GM15510 (cell line): ENCODE results near the gene TMEM250.

Experiments
- POLR2A ChIP-seq: IDR thresholded peaks from 3 replicates; pipeline ENCODE4 v1.6.1; 2011; ENCODE audit warnings: borderline replicate concordance; ENCODE audit not compliant: insufficient read length; ENCODE audit errors: extremely low read depth

The TMEM250 gene, protein sequence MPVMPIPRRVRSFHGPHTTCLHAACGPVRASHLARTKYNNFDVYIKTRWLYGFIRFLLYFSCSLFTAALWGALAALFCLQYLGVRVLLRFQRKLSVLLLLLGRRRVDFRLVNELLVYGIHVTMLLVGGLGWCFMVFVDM

DNA sequence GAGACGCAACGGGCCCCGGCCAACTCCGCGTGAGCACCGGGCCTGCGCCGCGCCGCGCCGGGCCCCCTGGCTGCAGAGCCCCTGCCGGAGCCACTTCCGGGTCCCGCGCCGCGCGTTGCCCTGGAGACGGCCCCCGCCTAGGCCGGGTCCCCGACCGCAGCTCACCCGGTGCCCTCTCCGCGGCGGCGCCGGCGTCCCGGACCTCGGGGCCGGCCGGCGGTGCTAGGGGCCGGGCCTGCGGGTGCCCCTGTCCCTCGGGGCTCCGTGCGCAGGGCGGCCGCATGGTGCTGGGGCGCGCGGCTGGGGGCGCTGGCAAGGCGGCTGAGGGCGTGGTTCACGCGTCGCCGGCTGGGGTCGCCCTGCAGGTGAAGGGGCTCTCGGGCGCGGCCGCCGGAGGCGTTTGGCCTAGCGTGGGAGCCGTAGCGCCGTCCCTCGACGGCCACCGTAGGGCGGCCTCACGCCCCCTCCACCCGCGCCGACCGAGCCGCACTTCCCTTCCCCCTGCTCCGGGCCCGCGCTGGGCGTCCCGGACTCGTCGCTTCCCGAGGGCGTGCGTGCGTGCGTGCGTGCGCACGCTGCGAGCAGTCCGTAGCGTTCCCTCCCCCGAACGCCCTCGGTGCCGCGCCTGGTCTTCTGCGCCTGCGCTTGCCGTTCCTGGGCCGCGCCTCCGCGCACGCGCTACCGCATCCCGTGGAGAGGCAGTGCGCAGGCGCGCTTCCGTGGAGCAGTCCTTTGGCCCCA, at the start of gene TMEM250:
TMEM250 (minus strand) TSS at position 556 of the 741 bp plus-strand sequence. CDS start 1,975 bp downstream, outside the sequence.
- peak; percentile 90 for TF ChIP-seq POLR2A

DNA sequence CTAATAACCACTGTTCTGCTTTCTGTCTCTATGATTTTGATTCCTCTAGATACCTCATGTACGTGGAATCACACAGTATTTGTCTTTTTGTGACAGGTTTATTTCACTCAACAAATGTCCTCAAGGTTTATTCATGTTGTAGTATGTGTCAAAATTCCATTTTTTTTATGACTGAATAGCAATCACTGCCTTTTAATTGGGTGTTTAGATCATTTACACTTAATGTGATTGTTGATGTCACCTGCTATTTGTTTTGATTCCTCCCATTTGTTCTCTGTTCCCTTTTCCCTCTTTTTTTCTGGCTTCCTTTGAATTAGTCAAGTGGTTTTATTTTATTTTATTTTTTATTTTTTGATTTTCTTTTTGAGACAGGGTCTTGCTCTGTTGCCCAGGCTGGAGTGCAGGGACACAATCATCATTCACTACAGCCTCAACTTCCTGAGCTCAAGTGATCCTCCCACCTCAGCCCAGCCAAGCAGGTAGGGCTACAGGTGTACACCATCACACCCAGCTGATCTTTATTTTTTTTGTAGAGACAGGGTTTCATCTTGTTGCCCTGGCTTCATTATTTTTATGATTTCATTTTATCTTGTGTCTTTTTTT, 44.7 kb upstream of the TMEM250 start:
- TF ChIP-seq POLR2A, result no peak

- TF ChIP-seq POLR2A, result no peak
Observed at GRCh38 chr9:136160995-136161610, 42.4 kb upstream of the TMEM250 start.

- TF ChIP-seq POLR2A, result no peak
Observed at GRCh38 chr9:136160381-136160841, 41.7 kb upstream of the TMEM250 start.

GRCh38 chr9:136159851-136160250, 41.2 kb upstream of the TMEM250 start:
- TF ChIP-seq POLR2A, result no peak

- TF ChIP-seq POLR2A, result no peak
Observed at GRCh38 chr9:136157477-136158265, 39.0 kb upstream of the TMEM250 start.

- TF ChIP-seq POLR2A, result no peak
Observed at GRCh38 chr9:136156209-136157120, 37.8 kb upstream of the TMEM250 start.

DNA sequence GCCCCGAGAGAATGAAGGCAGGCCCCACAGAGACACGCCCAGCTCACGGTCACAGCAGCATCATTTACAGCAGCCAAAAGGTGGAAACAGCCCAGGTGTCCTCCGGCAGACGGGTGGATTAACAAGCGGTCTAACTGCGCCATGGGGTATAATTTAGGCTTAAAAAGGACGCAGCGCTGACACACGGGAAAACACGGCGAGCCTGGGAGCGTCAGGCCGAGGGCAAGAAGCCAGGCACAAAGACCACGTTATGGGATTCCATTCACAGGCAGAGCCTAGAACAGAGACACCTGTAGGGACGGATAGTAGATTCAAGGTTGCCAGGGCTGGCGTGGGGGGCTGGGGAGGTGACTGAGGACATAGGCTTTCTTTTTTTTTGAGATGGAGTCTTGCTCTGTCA, 36.9 kb upstream of the TMEM250 start:
- no peak for TF ChIP-seq POLR2A

- TF ChIP-seq POLR2A, result no peak
Observed at GRCh38 chr9:136154943-136155342, 36.3 kb upstream of the TMEM250 start.

- no peak for TF ChIP-seq POLR2A
Observed at GRCh38 chr9:136153381-136154065, 34.8 kb upstream of the TMEM250 start.

DNA sequence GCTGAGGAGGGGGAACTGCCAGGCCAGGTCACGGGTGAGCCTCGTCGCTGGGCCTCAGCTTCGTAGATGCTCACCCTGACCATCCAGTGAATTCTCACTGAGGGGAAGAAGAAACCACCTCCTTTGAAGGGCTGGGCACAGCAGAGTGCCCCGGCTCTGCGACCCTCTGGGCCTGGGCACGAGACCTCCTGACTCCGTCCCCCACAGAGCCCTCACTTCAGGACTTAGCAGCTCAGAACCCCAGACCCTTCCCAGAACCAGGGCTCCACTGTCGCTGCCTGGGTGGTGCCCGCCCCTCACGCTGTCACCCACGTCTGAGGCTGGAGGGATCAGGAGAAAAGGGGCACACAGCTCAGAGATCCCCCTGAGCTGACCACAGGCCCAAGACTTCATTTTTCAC, 34.3 kb upstream of the TMEM250 start:
- TF ChIP-seq POLR2A, result no peak

GRCh38 chr9:136152543-136152866, 33.8 kb upstream of the TMEM250 start:
- TF ChIP-seq POLR2A, result no peak

GRCh38 chr9:136151848-136152542, 33.3 kb upstream of the TMEM250 start:
- TF ChIP-seq POLR2A, result no peak

DNA sequence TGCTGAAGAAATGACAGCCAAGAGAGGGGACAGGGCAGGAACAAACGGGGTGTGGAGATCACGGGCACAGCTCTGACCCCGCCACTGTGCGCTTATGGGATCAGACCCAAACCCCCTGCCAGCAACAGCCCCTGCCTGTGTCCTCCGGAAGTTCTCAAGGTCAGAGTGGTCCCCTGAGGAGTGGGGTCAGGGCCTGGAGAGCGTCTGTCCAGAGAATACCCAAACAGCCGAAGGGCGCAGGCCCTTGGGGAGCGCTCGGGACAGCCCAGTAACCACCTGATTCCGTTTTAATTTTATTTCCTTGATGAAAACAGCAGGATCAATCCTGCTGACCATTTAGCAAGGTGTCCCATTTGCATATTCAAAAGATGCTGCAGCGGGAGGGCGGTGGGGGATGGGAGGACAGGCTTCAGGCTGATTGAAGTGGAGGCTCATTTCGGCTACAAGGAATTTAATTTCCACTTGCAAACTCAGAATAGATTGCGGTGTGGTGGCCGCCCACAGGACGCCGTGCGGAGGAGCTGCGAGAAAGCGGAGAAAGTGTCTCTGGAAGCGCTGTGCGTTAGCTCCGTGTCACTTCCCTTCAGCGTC, 32.6 kb upstream of the TMEM250 start:
- no peak for TF ChIP-seq POLR2A
